Breast epithelium (tissue), 3 donors: Measurements from ENCODE around the gene MVB12A.

Experiments used
- CTCF ChIP-seq, 3 donors: fragments of 450-650 bp; IDR thresholded peaks; one replicate each; pipeline ENCODE4 v1.5.1; 2016 to 2017; ENCODE audit warnings: antibody characterized with exemption in 3 of 3, mild to moderate bottlenecking in 3 of 3, moderate library complexity in 3 of 3
- POLR2AphosphoS5 ChIP-seq, 3 donors: sonication (generic); formaldehyde crosslinking; IDR thresholded peaks; one replicate each; pipeline ENCODE4 v1.6.1; 2017; ENCODE audit warnings: antibody characterized with exemption in 3 of 3

DNA sequence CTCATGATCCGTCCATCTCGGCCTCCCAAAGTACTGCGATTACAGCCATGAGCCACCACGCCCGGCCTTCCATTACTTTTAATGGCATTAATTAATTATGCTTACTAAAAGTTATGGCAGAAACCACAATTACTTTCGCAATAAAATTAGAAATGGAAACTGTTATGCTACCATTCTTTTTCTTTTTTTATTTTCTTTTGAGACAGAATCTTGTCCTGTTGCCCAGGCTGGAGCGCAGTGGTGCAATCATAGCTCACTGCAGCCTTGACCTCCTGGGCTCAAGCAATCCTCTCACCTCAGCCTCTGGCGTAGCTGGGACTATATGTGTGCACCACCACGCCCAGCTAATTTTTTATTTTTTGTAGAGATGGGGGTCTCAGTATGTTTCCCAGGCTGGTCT, 9.9 kb upstream of the MVB12A start:
- TF ChIP-seq POLR2AphosphoS5 (IDR thresholded peaks at IDR 0.05) (no peak), CTCF (IDR thresholded peaks at IDR 0.05) (no peak)
